SK-N-SH (cell line): ENCODE data around the gene FLYWCH2. TPM values are rescaled to one million over a fixed set of nuclear protein-coding genes. Genes with fewer than 3 reads are reported as not detected.

Experiments used
- CTCF ChIA-PET: fragments of 300-600, 350-600 bp; formaldehyde crosslinking; extraction: SDS; loops from one replicate; lab custom pipeline; 2021; lab: Yijun Ruan, JAX
- POLR2A ChIA-PET: fragments of 350-600 bp; sonication (Branson Sonifier 250); formaldehyde crosslinking; extraction: SDS; loops from one replicate; lab custom pipeline; 2020; ENCODE audit warnings: antibody characterized with exemption, inconsistent platforms; lab: Yijun Ruan, JAX
- DNase-seq: peaks from one replicate; pipeline ENCODE4 v3.0.0; 2012
- H2AFZ ChIP-seq: fragments of 200-600 bp; sonication (generic); 2 replicates; pipeline ENCODE4 v1.8.1; 2016; ENCODE audit warnings: antibody characterized with exemption, mild to moderate bottlenecking, low read depth
- H3F3A ChIP-seq: fragments of 200-600 bp; sonication (generic); replicated peaks from 2 replicates; pipeline ENCODE3; 2016; ENCODE audit warnings: antibody characterized with exemption, mild to moderate bottlenecking; ENCODE audit not compliant: insufficient read depth
- H3K27ac ChIP-seq, 2 experiments: fragments of 200-500 bp in 1 of 2; fragments of 200-600 bp in 1 of 2; sonication (Bioruptor generic) in 1 of 2; sonication (generic), shearing (Covaris generic) in 1 of 2; 2 replicates each; pipeline versions ENCODE4 v1.5.1 to v1.6.1; 2014 to 2016; ENCODE audit warnings: low read depth in 2 of 2, inconsistent platforms in 1 of 2, low read length in 1 of 2, mild to moderate bottlenecking in 1 of 2, mixed read lengths in 1 of 2
- H3K27me3 ChIP-seq: fragments of 200-600 bp; sonication (generic), shearing (Covaris generic); 2 replicates; pipeline ENCODE4 v1.6.1; 2016; ENCODE audit warnings: mixed run types; ENCODE audit not compliant: insufficient read depth
- H3K36me3 ChIP-seq, 2 experiments: fragments of 200-500 bp in 1 of 2; fragments of 200-600 bp in 1 of 2; sonication (Bioruptor generic) in 1 of 2; sonication (generic) in 1 of 2; replicated peaks in 1 of 2; 2 replicates each; pipeline versions ENCODE3 to v1.5.1; 2014 to 2016; ENCODE audit warnings: low read length in 1 of 2, mild to moderate bottlenecking in 1 of 2; ENCODE audit not compliant: insufficient read depth in 2 of 2, control insufficient read depth in 1 of 2
- H3K4me1 ChIP-seq, 2 experiments: fragments of 200-500 bp in 1 of 2; fragments of 200-600 bp in 1 of 2; sonication (Bioruptor generic) in 1 of 2; sonication (generic), shearing (Covaris generic) in 1 of 2; 2 replicates each; pipeline versions ENCODE4 v1.5.1 to v1.6.1; 2014 to 2016; ENCODE audit warnings: low read depth in 1 of 2, low read length in 1 of 2, mixed run types in 1 of 2; ENCODE audit not compliant: insufficient read depth in 2 of 2, control insufficient read depth in 1 of 2
- H3K4me2 ChIP-seq: fragments of 200-600 bp; sonication (generic), shearing (Covaris generic); 2 replicates; pipeline ENCODE4 v1.6.1; 2017; ENCODE audit warnings: mixed run types
- H3K4me3 ChIP-seq, 2 experiments: fragments of 200-500 bp in 1 of 2; fragments of 200-600 bp in 1 of 2; sonication (Bioruptor generic) in 1 of 2; sonication (generic), shearing (Covaris generic) in 1 of 2; 2 replicates each; pipeline versions ENCODE4 v1.5.1 to v1.8.1; 2014 to 2016; ENCODE audit warnings: low read depth in 2 of 2, inconsistent platforms in 1 of 2, low read length in 1 of 2, mild to moderate bottlenecking in 1 of 2, mixed read lengths in 1 of 2, moderate library complexity in 1 of 2
- H3K79me2 ChIP-seq: fragments of 200-600 bp; sonication (generic); 2 replicates; pipeline ENCODE4 v1.8.1; 2017; ENCODE audit warnings: mild to moderate bottlenecking; ENCODE audit not compliant: insufficient read depth
- H3K9ac ChIP-seq: fragments of 200-600 bp; sonication (generic); 2 replicates; pipeline ENCODE4 v1.6.1; 2017; ENCODE audit warnings: mixed run types
- H3K9me2 ChIP-seq: fragments of 200-600 bp; sonication (generic); 2 replicates; pipeline ENCODE4 v1.6.1; 2017; ENCODE audit warnings: mixed run types
- H3K9me3 ChIP-seq: fragments of 200-600 bp; sonication (generic); 2 replicates; pipeline ENCODE4 v1.6.1; 2017; ENCODE audit warnings: mixed run types, mild to moderate bottlenecking, moderate library complexity
- H4K20me1 ChIP-seq: fragments of 200-600 bp; sonication (generic); 2 replicates; pipeline ENCODE4 v1.6.1; 2017; ENCODE audit warnings: mild to moderate bottlenecking, mixed run types; ENCODE audit not compliant: insufficient read depth
- CTCF ChIP-seq: fragments of 200-600 bp; sonication (generic); IDR thresholded peaks from 2 replicates; pipeline ENCODE4 v1.6.1; 2017; ENCODE audit warnings: antibody characterized with exemption, mild to moderate bottlenecking, moderate library complexity
- ELF1 ChIP-seq: IDR thresholded peaks from 2 replicates; pipeline ENCODE4 v1.4.0; 2012
- EP300 ChIP-seq, 2 experiments: IDR thresholded peaks; 2 replicates each; pipeline versions ENCODE4 v1.4.0 to v1.6.1; 2012; ENCODE audit warnings: borderline replicate concordance in 1 of 2, low read depth in 1 of 2, low read length in 1 of 2
- EZH2phosphoT487 ChIP-seq: fragments of 200-600 bp; sonication (generic); IDR thresholded peaks from 2 replicates; pipeline ENCODE4 v1.6.1; 2017; ENCODE audit warnings: low read depth, mixed run types, mild to moderate bottlenecking, antibody characterized with exemption, moderate library complexity, borderline replicate concordance
- FOXJ3 ChIP-seq: sonication (generic); formaldehyde crosslinking; IDR thresholded peaks from 2 replicates; pipeline ENCODE4 v1.5.1; 2020; ENCODE audit warnings: mild to moderate bottlenecking, missing genetic modification reagents
- GABPA ChIP-seq: IDR thresholded peaks from 2 replicates; pipeline ENCODE4 v1.4.0; 2012; ENCODE audit warnings: low read depth, mild to moderate bottlenecking
- GATA2 ChIP-seq: sonication (generic); formaldehyde crosslinking; IDR thresholded peaks from 2 replicates; pipeline ENCODE4 v1.5.0; 2020; ENCODE audit warnings: mild to moderate bottlenecking, missing genetic modification reagents
- JUND ChIP-seq: IDR thresholded peaks from 2 replicates; pipeline ENCODE4 v1.4.0; 2012
- NFIC ChIP-seq: IDR thresholded peaks from 2 replicates; pipeline ENCODE4 v1.4.0; 2012; ENCODE audit warnings: borderline replicate concordance
- NRF1 ChIP-seq: IDR thresholded peaks from 2 replicates; pipeline ENCODE4 v1.6.1; 2012; ENCODE audit warnings: low read depth, mild to moderate bottlenecking, low read length
- PBX3 ChIP-seq: IDR thresholded peaks from 2 replicates; pipeline ENCODE4; 2012
- POLR2AphosphoS5 ChIP-seq: IDR thresholded peaks from 2 replicates; pipeline ENCODE4 v1.6.1; 2012; ENCODE audit warnings: low read depth, low read length
- RAD21 ChIP-seq: IDR thresholded peaks from 2 replicates; pipeline ENCODE4 v1.6.1; 2012; ENCODE audit warnings: mild to moderate bottlenecking, low read length
- RFX5 ChIP-seq: IDR thresholded peaks from 2 replicates; pipeline ENCODE4 v1.6.1; 2012; ENCODE audit warnings: mild to moderate bottlenecking, improper control_type of control experiment, low read length
- SIN3A ChIP-seq: IDR thresholded peaks from 2 replicates; pipeline ENCODE4 v1.6.1; 2012; ENCODE audit warnings: low read depth, mild to moderate bottlenecking, low read length, moderate library complexity, borderline replicate concordance
- SMC3 ChIP-seq: IDR thresholded peaks from 2 replicates; pipeline ENCODE4 v1.6.1; 2012; ENCODE audit warnings: low read depth, low read length, improper control_type of control experiment
- TCF12 ChIP-seq: IDR thresholded peaks from 2 replicates; pipeline ENCODE4 v1.4.0; 2012
- TEAD4 ChIP-seq: IDR thresholded peaks from 2 replicates; pipeline ENCODE4 v1.4.0; 2012; ENCODE audit warnings: mild to moderate bottlenecking, borderline replicate concordance; ENCODE audit not compliant: insufficient read depth
- WGBS: methylation state at CpG from one replicate; pipeline ENCODE4 v1.1.6; 2017; ENCODE audit warnings: low lambda C conversion rate; 5-methylcytosine and 5-hydroxymethylcytosine counted together
- polyA plus RNA-seq, 3 experiments: library from polyadenylated mRNA; depleted of rRNA; stranded (reverse); fragments of >200 nt; gene quantifications; 2 replicates each; pipeline ENCODE4 v1.2.3, GENCODE V29; 2012
- TF ChIP-seq, protein P1 (sequence below): fragments of 150-350 bp; IDR thresholded peaks from 2 replicates; pipeline ENCODE4 v1.6.1; 2016; ENCODE audit warnings: mild to moderate bottlenecking, low read depth, low read length
- TF ChIP-seq, protein P2 (sequence below): IDR thresholded peaks from 2 replicates; pipeline ENCODE4 v1.4.0; 2012; ENCODE audit warnings: low read depth

Gene FLYWCH2
- polyA plus RNA-seq, 1 of the 3 experiments (the other 2 are of a cell fraction) = 64.8 TPM

- H3K9me2 ChIP-seq = no peaks in the 10 kb centered on the region
- TF ChIP-seq, protein P1, sequence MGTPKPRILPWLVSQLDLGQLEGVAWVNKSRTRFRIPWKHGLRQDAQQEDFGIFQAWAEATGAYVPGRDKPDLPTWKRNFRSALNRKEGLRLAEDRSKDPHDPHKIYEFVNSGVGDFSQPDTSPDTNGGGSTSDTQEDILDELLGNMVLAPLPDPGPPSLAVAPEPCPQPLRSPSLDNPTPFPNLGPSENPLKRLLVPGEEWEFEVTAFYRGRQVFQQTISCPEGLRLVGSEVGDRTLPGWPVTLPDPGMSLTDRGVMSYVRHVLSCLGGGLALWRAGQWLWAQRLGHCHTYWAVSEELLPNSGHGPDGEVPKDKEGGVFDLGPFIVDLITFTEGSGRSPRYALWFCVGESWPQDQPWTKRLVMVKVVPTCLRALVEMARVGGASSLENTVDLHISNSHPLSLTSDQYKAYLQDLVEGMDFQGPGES = no peak
- TF ChIP-seq NFIC (no peak), FOXJ3 (CRISPR knock-in tag) (no peak), JUND (no peak), POLR2AphosphoS5 (no peak), ELF1 (no peak), NRF1 (no peak), RAD21 (no peak), GABPA (no peak), TEAD4 (no peak), RFX5 (no peak)
- TF ChIP-seq, protein P2, sequence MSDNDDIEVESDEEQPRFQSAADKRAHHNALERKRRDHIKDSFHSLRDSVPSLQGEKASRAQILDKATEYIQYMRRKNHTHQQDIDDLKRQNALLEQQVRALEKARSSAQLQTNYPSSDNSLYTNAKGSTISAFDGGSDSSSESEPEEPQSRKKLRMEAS = no peak
- TF ChIP-seq, all 33 proteins: peak for 0
- no peaks in the 10 kb centered on the region for H4K20me1 ChIP-seq
- peaks cover 9% of the 10 kb centered on the region for H3F3A ChIP-seq
- H3K9me3 ChIP-seq = no peaks in the 10 kb centered on the region
- H3K4me1 ChIP-seq = peaks cover 0 to 4% of the 10 kb centered on the region in 2 experiments; a peak in 1 of 4 replicates
- H3K79me2 ChIP-seq = no peaks in the 10 kb centered on the region
- no peak overlapping the region for H3K4me2 ChIP-seq
- DNase-seq = no peak
- H3K4me3 ChIP-seq = no peak overlapping the region
- WGBS = 80% methylated on average over 11 of the region's 13 CpGs
- ChIA-PET POLR2A (no interaction called here), CTCF (no interaction called here)
- H3K27ac ChIP-seq = no peak overlapping the region
- no peaks in the 10 kb centered on the region; the same call in 1 of the 2 replicates for H3K27me3 ChIP-seq
- H2AFZ ChIP-seq = no peak overlapping the region
- H3K36me3 ChIP-seq = no peaks in the 10 kb centered on the region
- no peak overlapping the region for H3K9ac ChIP-seq
These were observed 46.1 kb upstream of the FLYWCH2 start for GRCh38 chr16:2836646-2837508.

DNA sequence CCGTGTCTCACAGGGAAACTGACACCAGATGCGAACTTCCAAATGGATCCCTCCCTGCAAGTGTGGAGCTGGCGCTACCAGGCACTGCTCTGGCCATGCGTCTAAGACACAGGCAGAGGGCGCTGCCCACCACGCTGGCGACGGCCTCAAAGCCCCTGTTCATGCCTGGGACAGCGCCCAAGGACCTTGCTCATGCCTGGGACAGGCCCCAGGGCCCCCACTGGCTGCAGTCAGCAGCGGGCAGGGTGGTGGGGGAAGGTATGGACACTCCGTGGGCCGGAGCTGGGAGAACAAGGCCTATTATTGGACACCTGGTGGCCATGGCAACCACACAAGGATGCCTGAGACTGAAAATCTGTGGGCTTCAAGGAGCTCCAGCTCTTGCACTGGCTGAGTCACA is 44.1 kb upstream of the FLYWCH2 start:
- H3K9me3 ChIP-seq = no peaks in the 10 kb centered on the region
- no peaks in the 10 kb centered on the region for H3K36me3 ChIP-seq
- no peak overlapping the region for H3K9ac ChIP-seq
- H3K27me3 ChIP-seq = no peaks in the 10 kb centered on the region
- no peak overlapping the region for H3K4me3 ChIP-seq
- POLR2A ChIA-PET = interaction anchor here (1.1 to 1.2 kb wide), 2 partner anchors 29 to 43 kb away, joined by 4 to 23 read pairs; no protein-coding TSS in a partner anchor
- H2AFZ ChIP-seq = no peak overlapping the region
- peaks cover 0 to 4% of the 10 kb centered on the region in 2 experiments; a peak in 1 of 4 replicates for H3K4me1 ChIP-seq
- no peak overlapping the region for H3K4me2 ChIP-seq
- H4K20me1 ChIP-seq = no peaks in the 10 kb centered on the region
- peak; percentile 90 for DNase-seq
- H3K79me2 ChIP-seq = no peaks in the 10 kb centered on the region
- CTCF ChIA-PET = interaction anchor here (0.5 to 3.1 kb wide), 35 partner anchors 7 to 331 kb away, joined by 3 to 144 read pairs (median 8); partner anchors contain the start of genes ELOB, FLYWCH2, PRSS21 and PRSS22
- peaks cover 9% of the 10 kb centered on the region for H3F3A ChIP-seq
- 43% methylated on average over 2 of the region's 12 CpGs for WGBS
- H3K27ac ChIP-seq = no peak overlapping the region
- no peaks in the 10 kb centered on the region for H3K9me2 ChIP-seq
- TF ChIP-seq FOXJ3 (CRISPR knock-in tag) (no peak), CTCF (peak; percentile 79), PBX3 (no peak), NFIC (no peak), ELF1 (no peak), SMC3 (peak; percentile 92), SIN3A (0 out of 2 replicates have a peak, but pooled peaks have one; percentile 22), EP300 (IDR thresholded peaks at IDR 0.05; ENCODE audit: borderline replicate concordance in 1 of 2, low read depth in 1 of 2, low read length in 1 of 2) (no peak), GATA2 (CRISPR knock-in tag) (no peak), TCF12 (no peak), POLR2AphosphoS5 (no peak), TEAD4 (no peak), RAD21 (peak; percentile 86), EZH2phosphoT487 (no peak)
- TF ChIP-seq, protein P1 = no peak
